ENCODE results near the gene ASXL1. TPM values are rescaled to one million over a fixed set of nuclear protein-coding genes. Genes with fewer than 3 reads are reported as not detected.
A peak's percentile ranks its signal among the peaks of the same experiment; 100 is the strongest.

ASXL1 gene
- total RNA-seq, 1 donor from 2014 or later, result 70.2 TPM

- DNase-seq, result no peak
Measured at GRCh38 chr20:32481311-32482142, 123.4 kb downstream of the ASXL1 start.

DNA sequence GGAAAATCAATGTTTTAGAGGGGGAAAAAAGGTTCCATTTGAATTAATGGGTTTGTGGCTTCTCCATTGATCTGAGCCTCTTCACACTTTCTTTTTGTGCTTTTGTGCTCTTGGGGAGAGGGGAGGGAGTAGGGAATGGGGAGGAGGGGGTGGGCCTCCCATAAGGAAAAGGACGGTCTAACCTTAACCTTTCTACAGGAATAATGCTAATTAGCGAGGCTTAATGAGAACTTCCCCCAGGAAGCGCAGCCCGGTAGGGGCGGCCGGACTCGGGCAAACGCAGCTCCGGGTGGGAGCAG lies 124.0 kb downstream of the ASXL1 start:
- no peak for DNase-seq

DNA sequence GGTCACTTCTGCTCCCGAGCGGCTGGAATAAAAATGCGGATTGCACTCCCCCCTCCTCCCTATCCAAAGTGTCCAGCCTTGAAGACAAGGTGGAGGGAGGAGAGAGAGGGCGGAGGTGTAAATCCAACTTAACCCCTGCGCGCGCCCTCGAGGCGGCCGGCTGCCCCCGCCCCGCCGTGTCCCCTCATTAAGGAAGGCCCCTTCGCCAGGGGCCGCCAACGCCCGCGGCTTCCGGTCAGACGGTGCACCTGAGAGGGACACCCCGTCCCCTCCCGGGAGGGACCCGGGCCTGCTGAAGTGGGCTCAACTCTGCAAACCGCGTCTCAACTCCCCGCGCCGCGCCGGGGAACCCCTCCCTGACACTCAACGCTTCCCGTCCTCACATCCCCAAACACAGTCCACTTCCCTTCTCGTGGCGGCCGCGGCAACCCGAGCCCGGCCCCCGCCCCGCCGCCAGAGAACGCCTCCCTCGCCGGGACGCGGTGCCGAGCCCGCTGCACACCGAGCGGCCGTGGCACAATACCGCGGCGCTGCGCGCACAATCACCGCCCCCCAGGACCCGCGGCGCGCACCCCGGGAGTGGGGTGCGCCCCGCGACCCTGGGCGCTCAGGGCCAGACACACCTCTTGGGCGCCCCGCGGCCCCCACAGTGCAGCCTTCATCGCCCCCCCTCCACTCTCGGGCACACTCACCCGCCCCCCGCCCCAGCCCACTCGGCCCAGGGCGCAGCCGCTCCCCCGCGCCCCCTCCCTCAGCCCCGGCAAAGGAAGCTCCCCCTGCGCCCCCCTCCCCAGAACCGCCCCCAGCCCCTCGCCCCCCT lies 124.5 kb downstream of the ASXL1 start:
- no peak for DNase-seq

DNA sequence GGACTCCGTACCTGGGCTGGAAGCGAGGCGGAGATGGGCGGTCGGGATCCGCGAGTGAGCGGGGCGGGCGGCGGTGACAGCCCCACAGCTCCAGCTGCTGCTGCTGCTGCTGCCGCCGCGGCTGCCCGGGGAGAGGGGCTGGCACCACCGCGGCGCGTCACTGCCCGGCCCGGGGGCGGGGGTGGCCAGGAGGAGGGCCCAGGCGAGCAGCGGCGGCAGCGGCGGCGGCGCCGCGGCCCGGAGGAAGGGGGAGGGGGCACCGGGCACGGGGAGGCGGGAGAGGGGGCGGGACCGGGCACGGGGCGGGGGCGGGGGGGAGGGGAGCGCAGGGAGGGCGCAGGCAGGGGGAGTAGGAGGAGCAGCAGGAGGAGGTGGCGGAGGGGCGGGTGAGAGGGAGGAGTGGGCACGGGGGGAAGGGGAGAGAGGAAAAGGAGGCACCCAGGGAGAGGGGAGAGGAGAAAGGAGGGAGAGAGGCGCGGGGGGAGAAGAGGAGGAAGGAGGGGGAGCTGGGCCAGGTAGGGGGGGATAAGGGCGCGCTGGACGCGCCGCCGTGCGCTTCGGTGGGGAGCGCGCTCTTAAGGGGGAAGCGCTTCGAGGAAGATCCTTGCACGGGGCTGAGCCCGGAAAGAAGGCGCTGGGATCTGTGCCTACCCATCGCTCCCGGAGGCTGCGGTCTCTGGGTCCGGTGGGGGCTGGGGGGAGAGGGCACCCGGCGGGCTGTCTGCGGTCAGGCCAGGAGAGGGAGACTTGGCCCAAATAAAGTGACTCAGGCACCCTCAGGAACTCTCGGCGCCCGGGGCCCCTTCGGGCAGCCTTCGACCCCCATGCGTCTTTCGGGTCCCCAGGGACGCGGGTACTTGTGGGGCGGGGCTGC lies 125.5 kb downstream of the ASXL1 start:
- peak; percentile 71 for DNase-seq

DNA sequence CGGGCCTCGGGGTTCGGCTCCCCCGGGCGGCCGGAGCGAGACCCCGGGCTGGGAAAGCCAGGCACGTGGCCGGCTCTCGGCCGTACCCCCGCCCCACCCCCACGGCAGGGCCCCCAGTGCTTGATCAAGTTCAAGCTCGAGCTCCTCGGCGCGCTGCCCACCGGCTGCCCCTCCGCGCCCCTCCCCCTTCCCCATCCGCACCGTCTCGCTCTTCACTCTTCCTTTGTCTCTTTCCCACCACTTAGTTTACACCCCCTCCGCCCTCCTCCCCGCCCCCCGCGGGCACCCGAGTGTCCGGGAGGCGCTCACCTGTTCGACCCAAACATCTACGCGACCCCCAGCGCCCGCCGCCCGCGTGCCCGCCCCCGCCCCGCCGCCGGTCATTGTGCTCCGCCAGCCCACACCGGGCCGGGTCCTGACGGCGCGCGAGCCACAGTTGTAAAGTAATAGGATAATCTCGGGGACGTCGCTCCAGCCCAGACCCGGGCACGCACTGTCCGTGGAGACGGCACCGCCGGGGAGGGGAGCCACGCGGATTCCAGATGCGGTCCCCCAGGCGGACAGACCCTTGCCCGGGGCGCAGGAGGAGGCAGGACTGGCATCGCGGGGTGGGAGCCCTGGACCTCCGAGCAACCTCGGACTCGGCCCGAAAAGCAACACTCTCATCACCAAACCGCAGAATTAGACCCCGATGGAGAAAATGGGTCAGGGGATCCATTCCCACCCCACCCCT lies 126.3 kb downstream of the ASXL1 start:
- DNase-seq, result no peak

- DNase-seq, result peak; percentile 63
Measured at GRCh38 chr20:32484958-32485769, 127.0 kb downstream of the ASXL1 start.

GRCh38 chr20:32485770-32486478 lies 127.8 kb downstream of the ASXL1 start:
- no peak for DNase-seq

- DNase-seq, result no peak
Measured at GRCh38 chr20:32487381-32487780, 129.2 kb downstream of the ASXL1 start.

DNA sequence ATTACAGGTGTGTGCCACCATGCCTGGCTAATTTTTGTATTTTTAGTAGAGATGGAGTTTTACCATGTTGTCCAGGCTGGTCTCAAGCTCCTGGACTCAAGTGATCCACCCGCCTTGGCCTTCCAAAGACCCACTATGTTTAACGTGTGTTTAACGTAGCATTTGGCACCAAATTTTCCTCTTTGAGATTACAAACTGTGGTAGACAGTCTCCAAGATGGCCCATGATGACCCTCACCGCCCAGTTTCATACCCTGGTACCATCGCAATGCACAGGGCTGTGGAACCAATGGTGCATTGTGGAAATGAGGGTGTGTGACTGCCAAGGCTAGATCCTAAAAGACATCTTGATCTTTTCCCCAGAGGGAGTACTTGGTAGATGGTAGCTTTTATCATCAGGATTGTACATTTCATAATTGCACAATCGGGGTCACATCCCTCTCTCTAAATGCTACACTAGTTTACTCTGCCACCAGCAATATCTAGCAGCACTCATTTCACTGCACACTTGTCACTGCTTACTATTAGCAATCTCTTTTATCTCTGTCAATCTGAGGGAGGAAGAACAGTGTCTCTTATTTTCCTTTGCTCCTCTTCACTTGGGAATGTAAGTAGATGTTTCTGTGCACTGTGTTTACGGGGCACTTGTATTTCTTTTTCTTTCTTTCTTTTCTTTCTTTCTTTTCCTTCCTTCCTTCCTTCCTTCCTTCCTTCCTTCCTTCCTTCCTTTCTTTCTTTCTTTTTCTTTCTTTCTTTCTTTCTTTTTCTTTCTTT lies 130.1 kb downstream of the ASXL1 start:
- no peak for DNase-seq

Other genes with a start within 250 kb of the ASXL1 start
- 15.1 TPM for gene TM9SF4, start 248.6 kb upstream of the ASXL1 start, total RNA-seq
- 1.2 TPM for gene PLAGL2, start 150.6 kb upstream of the ASXL1 start, total RNA-seq
- gene POFUT1, start 150.5 kb upstream of the ASXL1 start, total RNA-seq, result 18.1 TPM
- 92.5 TPM for gene KIF3B, start 80.7 kb upstream of the ASXL1 start, total RNA-seq
- gene NOL4L, start 227.0 kb downstream of the ASXL1 start, total RNA-seq, result 12.2 TPM